HepG2 (cell line): ENCODE results near the gene UQCRHL.

Experiments
- CBX2 ChIP-seq, 2 experiments: fragments of 200-600 bp in 1 of 2; sonication (generic); formaldehyde crosslinking in 1 of 2; IDR thresholded peaks; 2 replicates each; pipeline versions ENCODE4 v1.7.0 to v1.8.1; 2018 to 2022; ENCODE audit warnings: low read depth in 2 of 2, low read length in 1 of 2, mild to moderate bottlenecking in 1 of 2, missing genetic modification reagents in 1 of 2
- HOMEZ ChIP-seq: IDR thresholded peaks from 2 replicates; pipeline ENCODE4 v1.6.1; 2016; ENCODE audit warnings: low read depth
- JUN ChIP-seq: sonication (generic); formaldehyde crosslinking; IDR thresholded peaks from 2 replicates; pipeline ENCODE4 v1.4.0; 2020; ENCODE audit warnings: mild to moderate bottlenecking, missing genetic modification reagents
- JUND ChIP-seq: sonication (generic); formaldehyde crosslinking; IDR thresholded peaks from 2 replicates; pipeline ENCODE4 v1.8.0; 2022; ENCODE audit warnings: mild to moderate bottlenecking, missing genetic modification reagents
- MYC ChIP-seq: sonication (generic); formaldehyde crosslinking; IDR thresholded peaks from 2 replicates; pipeline ENCODE4 v1.9.0; 2021; ENCODE audit warnings: missing genetic modification reagents, borderline replicate concordance
- RAD21 ChIP-seq: fragments of 450-650 bp; formaldehyde crosslinking; IDR thresholded peaks from 2 replicates; pipeline ENCODE4 v1.5.0; 2020; ENCODE audit warnings: mild to moderate bottlenecking
- ZNF274 ChIP-seq: sonication (generic); formaldehyde crosslinking; IDR thresholded peaks from 2 replicates; pipeline ENCODE4 v1.5.1; 2020; ENCODE audit warnings: mild to moderate bottlenecking, missing genetic modification reagents
- ZNF280D ChIP-seq: sonication (generic); formaldehyde crosslinking; IDR thresholded peaks from 2 replicates; pipeline ENCODE4 v1.5.1; 2020; ENCODE audit warnings: mild to moderate bottlenecking, missing genetic modification reagents
- ZNF572 ChIP-seq: sonication (generic); formaldehyde crosslinking; IDR thresholded peaks from 2 replicates; pipeline ENCODE4 v1.5.1; 2020; ENCODE audit warnings: mild to moderate bottlenecking, missing genetic modification reagents
- ZNF710 ChIP-seq: sonication (generic); formaldehyde crosslinking; IDR thresholded peaks from 2 replicates; pipeline ENCODE4 v1.5.0; 2020; ENCODE audit warnings: mild to moderate bottlenecking, missing genetic modification reagents, borderline replicate concordance
- ZNF766 ChIP-seq: sonication (generic); formaldehyde crosslinking; IDR thresholded peaks from 2 replicates; pipeline ENCODE4 v1.5.0; 2020; ENCODE audit warnings: missing genetic modification reagents, borderline replicate concordance
- ZNF772 ChIP-seq: sonication (generic); formaldehyde crosslinking; IDR thresholded peaks from 2 replicates; pipeline ENCODE4 v1.5.0; 2020; ENCODE audit warnings: mild to moderate bottlenecking, missing genetic modification reagents

- TF ChIP-seq ZNF710 (CRISPR knock-in tag) (no peak), ZNF572 (CRISPR knock-in tag) (no peak), ZNF274 (CRISPR knock-in tag) (no peak), ZNF280D (CRISPR knock-in tag) (no peak), RAD21 (CRISPR knock-in tag) (no peak), CBX2 (IDR thresholded peaks at IDR 0.05; ENCODE audit: low read depth, low read length) (no peak), CBX2 (CRISPR knock-in tag; IDR thresholded peaks at IDR 0.05; ENCODE audit: low read depth) (no peak), JUN (CRISPR knock-in tag) (no peak), ZNF766 (CRISPR knock-in tag) (no peak), HOMEZ (no peak), JUND (CRISPR knock-in tag) (no peak), MYC (CRISPR knock-in tag) (no peak; the same call in 1 of the 2 replicates), ZNF772 (CRISPR knock-in tag) (no peak)
These were observed 49.7 kb downstream of the UQCRHL start for GRCh38 chr1:15757575-15758342.
